SK-N-SH treated with all-trans-retinoic acid at 6 μM for 48 hours (cell line): Measurements from ENCODE around the gene ADAM15.

ENCODE experiments used
- ATAC-seq: fragments of 200-7000 bp; cut with Tn5 transposase; 3 replicates; pipeline ENCODE4 v1.9.1; 2020; ENCODE audit warnings: mild to moderate bottlenecking, moderate library complexity
- ARNTL ChIP-seq: fragments of 450-650 bp; formaldehyde crosslinking; IDR thresholded peaks from 2 replicates; pipeline ENCODE4 v1.5.0; 2020; ENCODE audit warnings: low read depth, mild to moderate bottlenecking, moderate library complexity, borderline replicate concordance
- BACH2 ChIP-seq: fragments of 250-450 bp; sonication (Bioruptor Pico); IDR thresholded peaks from 2 replicates; pipeline ENCODE4 v1.9.0; 2021; ENCODE audit warnings: mild to moderate bottlenecking, borderline replicate concordance
- CSRNP3 ChIP-seq: fragments of 250-450 bp; sonication (Bioruptor Pico); IDR thresholded peaks from 2 replicates; pipeline ENCODE4 v1.5.1; 2021; ENCODE audit warnings: mild to moderate bottlenecking, moderate library complexity
- ESRRG ChIP-seq: fragments of 250-450 bp; sonication (Bioruptor Pico); IDR thresholded peaks from 2 replicates; pipeline ENCODE4 v1.6.1; 2021; ENCODE audit warnings: mild to moderate bottlenecking
- GLIS3 ChIP-seq: fragments of 250-450 bp; sonication (Bioruptor Pico); IDR thresholded peaks from 2 replicates; pipeline ENCODE4 v1.5.0; 2020; ENCODE audit warnings: mild to moderate bottlenecking, moderate library complexity
- ISL1 ChIP-seq: fragments of 250-450 bp; sonication (Bioruptor Pico); IDR thresholded peaks from 2 replicates; pipeline ENCODE4 v2.1.2; 2022; ENCODE audit warnings: mild to moderate bottlenecking, moderate library complexity
- OSR1 ChIP-seq: fragments of 250-450 bp; sonication (Bioruptor Pico); IDR thresholded peaks from 2 replicates; pipeline ENCODE4 v1.8.0; 2022; ENCODE audit warnings: moderate library complexity, mild to moderate bottlenecking, inconsistent platforms
- PATZ1 ChIP-seq: fragments of 250-450 bp; sonication (Bioruptor Pico); IDR thresholded peaks from 2 replicates; pipeline ENCODE4 v1.8.0; 2020; ENCODE audit warnings: mild to moderate bottlenecking, moderate library complexity, borderline replicate concordance
- POU6F1 ChIP-seq: fragments of 250-450 bp; sonication (Bioruptor Pico); IDR thresholded peaks from 2 replicates; pipeline ENCODE4 v1.8.0; 2021; ENCODE audit warnings: low read depth, mild to moderate bottlenecking, moderate library complexity, borderline replicate concordance
- PPARA ChIP-seq: fragments of 250-450 bp; sonication (Bioruptor Pico); IDR thresholded peaks from 2 replicates; pipeline ENCODE4 v1.5.0; 2020; ENCODE audit warnings: mild to moderate bottlenecking, borderline replicate concordance
- RARB ChIP-seq: fragments of 250-450 bp; sonication (Bioruptor Pico); IDR thresholded peaks from 2 replicates; pipeline ENCODE4 v1.8.0; 2021; ENCODE audit warnings: mild to moderate bottlenecking, moderate library complexity
- SNAI2 ChIP-seq: fragments of 250-450 bp; sonication (Bioruptor Pico); IDR thresholded peaks from 2 replicates; pipeline ENCODE4 v1.5.0; 2020; ENCODE audit warnings: mild to moderate bottlenecking, moderate library complexity
- TCF4 ChIP-seq: fragments of 250-450 bp; sonication (Bioruptor Pico); IDR thresholded peaks from 2 replicates; pipeline ENCODE4 v1.8.0; 2021; ENCODE audit warnings: mild to moderate bottlenecking, moderate library complexity, borderline replicate concordance
- TOX ChIP-seq: fragments of 250-450 bp; sonication (Bioruptor Pico); IDR thresholded peaks from 2 replicates; pipeline ENCODE4 v1.8.0; 2021; ENCODE audit warnings: mild to moderate bottlenecking, moderate library complexity, borderline replicate concordance
- ZC3H10 ChIP-seq: fragments of 250-450 bp; sonication (Bioruptor Pico); IDR thresholded peaks from 2 replicates; pipeline ENCODE4 v1.5.1; 2021; ENCODE audit warnings: mild to moderate bottlenecking, moderate library complexity
- ZFP3 ChIP-seq: fragments of 250-450 bp; sonication (Bioruptor Pico); IDR thresholded peaks from 2 replicates; pipeline ENCODE4 v1.5.0; 2020; ENCODE audit warnings: mild to moderate bottlenecking, moderate library complexity
- ZFP30 ChIP-seq: fragments of 450-650 bp; formaldehyde crosslinking; IDR thresholded peaks from 2 replicates; pipeline ENCODE4 v1.5.0; 2022; ENCODE audit warnings: mild to moderate bottlenecking, moderate library complexity
- ZNF565 ChIP-seq: fragments of 450-650 bp; formaldehyde crosslinking; conservative IDR thresholded peaks from 2 replicates; pipeline ENCODE4 v1.5.0; 2020; ENCODE audit warnings: low read depth, mild to moderate bottlenecking, moderate library complexity
- ZNF70 ChIP-seq: fragments of 450-650 bp; formaldehyde crosslinking; IDR thresholded peaks from 2 replicates; pipeline ENCODE4 v1.5.0; 2020; ENCODE audit warnings: mild to moderate bottlenecking, moderate library complexity
- ZNF8 ChIP-seq: fragments of 450-650 bp; formaldehyde crosslinking; IDR thresholded peaks from 2 replicates; pipeline ENCODE4 v1.5.0; 2020; ENCODE audit warnings: mild to moderate bottlenecking, moderate library complexity
- TF ChIP-seq, protein P1 (sequence below): fragments of 250-450 bp; sonication (Bioruptor Pico); IDR thresholded peaks from 2 replicates; pipeline ENCODE4 v1.5.1; 2020; ENCODE audit warnings: low read depth, mild to moderate bottlenecking, moderate library complexity

The ADAM15 gene

DNA sequence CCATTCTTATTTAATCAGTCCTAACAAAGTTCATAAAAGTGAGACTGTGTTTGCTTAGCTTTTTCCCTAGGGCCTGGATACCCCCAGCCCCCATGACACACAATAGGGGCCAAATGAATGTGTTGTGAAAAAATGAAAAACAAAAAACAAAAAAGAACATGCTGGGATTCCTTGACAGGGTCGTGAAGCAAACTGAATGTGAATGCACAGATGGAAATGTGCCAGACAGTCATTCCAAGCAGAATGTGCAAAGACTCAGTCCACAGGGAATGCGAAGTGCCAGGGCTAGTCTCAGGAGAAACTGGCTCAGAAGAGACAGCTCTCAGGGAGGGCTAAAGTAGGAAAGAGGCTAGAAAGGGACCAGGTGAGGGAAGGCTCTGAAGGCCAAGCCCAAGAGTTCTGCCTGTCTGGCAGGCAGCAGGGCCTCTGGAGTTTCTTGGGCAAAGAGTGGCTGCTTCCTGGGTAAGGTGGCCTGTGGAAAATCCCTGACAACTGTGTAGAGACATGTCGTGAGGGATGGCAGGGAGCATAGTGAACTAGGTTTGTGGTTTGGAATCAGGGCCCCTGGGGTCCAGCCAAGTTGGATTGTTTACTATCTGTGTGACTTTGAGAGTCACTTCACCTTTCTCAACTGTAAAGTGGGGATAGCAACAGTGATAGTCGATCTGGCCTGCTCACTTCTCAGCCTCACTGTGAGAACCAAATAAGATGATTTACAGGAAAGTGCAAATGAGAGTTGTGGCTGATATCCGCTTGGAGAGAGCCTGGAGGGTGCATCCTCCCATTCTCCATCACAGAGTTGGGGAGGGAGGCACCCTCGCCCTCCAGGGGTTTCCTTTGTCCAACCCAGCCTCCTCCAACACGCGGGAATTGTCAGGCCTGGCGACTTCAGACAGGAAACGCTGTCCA, 1.2 kb upstream of the ADAM15 start:
- peak; percentile 5 for ATAC-seq

DNA sequence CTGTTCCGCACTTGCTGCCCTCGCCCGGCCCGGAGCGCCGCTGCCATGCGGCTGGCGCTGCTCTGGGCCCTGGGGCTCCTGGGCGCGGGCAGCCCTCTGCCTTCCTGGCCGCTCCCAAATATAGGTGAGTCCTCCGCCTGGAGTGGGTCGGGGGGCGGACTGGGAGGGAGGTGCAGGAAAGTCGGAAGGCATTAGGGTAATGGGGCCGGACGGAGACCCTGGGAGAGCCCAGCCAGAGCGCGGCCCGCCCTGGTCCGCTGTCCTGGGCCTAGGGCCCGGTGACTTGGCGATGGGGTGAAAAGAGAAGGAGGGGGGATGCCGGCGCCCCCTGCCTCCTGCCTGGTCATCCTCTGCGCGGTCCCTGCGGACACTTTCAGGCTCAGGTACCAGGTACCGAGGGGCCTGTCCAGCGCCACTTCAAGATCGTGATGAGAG, 243 bp downstream of the ADAM15 start:
- ATAC-seq, result peak; percentile 13
- TF ChIP-seq POU6F1 (CRISPR knock-in tag) (no peak), ZNF70 (CRISPR knock-in tag) (no peak), PATZ1 (CRISPR knock-in tag) (no peak), RARB (CRISPR knock-in tag) (no peak), ZNF565 (CRISPR knock-in tag) (no peak), CSRNP3 (CRISPR knock-in tag) (no peak), GLIS3 (CRISPR knock-in tag) (no peak), ESRRG (CRISPR knock-in tag) (no peak), BACH2 (CRISPR knock-in tag) (no peak), ARNTL (CRISPR knock-in tag) (no peak), SNAI2 (CRISPR knock-in tag) (no peak), TOX (CRISPR knock-in tag) (no peak), ZFP30 (CRISPR knock-in tag) (no peak), ZFP3 (CRISPR knock-in tag) (no peak), ISL1 (no peak), OSR1 (CRISPR knock-in tag) (no peak), PPARA (CRISPR knock-in tag) (no peak), TCF4 (CRISPR knock-in tag) (no peak)
- TF ChIP-seq, protein P1, sequence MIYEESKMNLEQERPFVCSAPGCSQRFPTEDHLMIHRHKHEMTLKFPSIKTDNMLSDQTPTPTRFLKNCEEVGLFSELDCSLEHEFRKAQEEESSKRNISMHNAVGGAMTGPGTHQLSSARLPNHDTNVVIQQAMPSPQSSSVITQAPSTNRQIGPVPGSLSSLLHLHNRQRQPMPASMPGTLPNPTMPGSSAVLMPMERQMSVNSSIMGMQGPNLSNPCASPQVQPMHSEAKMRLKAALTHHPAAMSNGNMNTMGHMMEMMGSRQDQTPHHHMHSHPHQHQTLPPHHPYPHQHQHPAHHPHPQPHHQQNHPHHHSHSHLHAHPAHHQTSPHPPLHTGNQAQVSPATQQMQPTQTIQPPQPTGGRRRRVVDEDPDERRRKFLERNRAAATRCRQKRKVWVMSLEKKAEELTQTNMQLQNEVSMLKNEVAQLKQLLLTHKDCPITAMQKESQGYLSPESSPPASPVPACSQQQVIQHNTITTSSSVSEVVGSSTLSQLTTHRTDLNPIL (CRISPR knock-in tag), result no peak

More for the DNA sequence above, 1.2 kb upstream of the ADAM15 start:
- TF ChIP-seq SNAI2 (CRISPR knock-in tag) (no peak), ZNF8 (CRISPR knock-in tag) (no peak), ZFP3 (CRISPR knock-in tag) (no peak), ESRRG (CRISPR knock-in tag) (no peak), CSRNP3 (CRISPR knock-in tag) (no peak), ZC3H10 (CRISPR knock-in tag) (no peak), ISL1 (no peak), GLIS3 (CRISPR knock-in tag) (no peak), RARB (CRISPR knock-in tag) (no peak), PATZ1 (CRISPR knock-in tag) (no peak), ZNF565 (CRISPR knock-in tag) (no peak)
- TF ChIP-seq, protein P1 (CRISPR knock-in tag), result no peak
